ENCODE data around the gene LRRC72.

GRCh38 chr7:16524332-16524731 is 2.3 kb upstream of the LRRC72 start:
- TF ChIP-seq TAF1 (IDR thresholded peaks at IDR 0.05; ENCODE audit: borderline replicate concordance, low read depth, low read length) = no peak
- no peak for TF ChIP-seq POLR2A (IDR thresholded peaks at IDR 0.05; ENCODE audit: low read depth, low read length)

Measured in GM12892 (cell line).